Ishikawa (cell line): Measurements from ENCODE around the gene HOXA7.

Experiments used
- CEBPB ChIP-seq: IDR thresholded peaks from 2 replicates; pipeline ENCODE4 v1.6.1; 2012
- CREB1 ChIP-seq: IDR thresholded peaks from 2 replicates; pipeline ENCODE4 v1.6.1; 2012; ENCODE audit warnings: low read depth
- EGR1 ChIP-seq: IDR thresholded peaks from 2 replicates; pipeline ENCODE4 v1.6.1; 2012
- EP300 ChIP-seq: IDR thresholded peaks from 2 replicates; pipeline ENCODE4 v1.6.1; 2012; ENCODE audit warnings: borderline replicate concordance
- FOXM1 ChIP-seq: IDR thresholded peaks from 2 replicates; pipeline ENCODE4 v1.6.1; 2012; ENCODE audit warnings: low read depth, borderline replicate concordance
- NFIC ChIP-seq: IDR thresholded peaks from 2 replicates; pipeline ENCODE4 v1.6.1; 2012
- RAD21 ChIP-seq: IDR thresholded peaks from 2 replicates; pipeline ENCODE4 v1.6.1; 2012; ENCODE audit warnings: low read depth
- TAF1 ChIP-seq: IDR thresholded peaks from 2 replicates; pipeline ENCODE4 v1.6.1; 2012; ENCODE audit warnings: low read depth, mild to moderate bottlenecking
- TCF12 ChIP-seq: IDR thresholded peaks from 2 replicates; pipeline ENCODE4 v1.6.1; 2012; ENCODE audit warnings: low read depth
- TEAD4 ChIP-seq: IDR thresholded peaks from 2 replicates; pipeline ENCODE4 v1.6.1; 2012
- YY1 ChIP-seq: IDR thresholded peaks from 2 replicates; pipeline ENCODE4 v1.6.1; 2012; ENCODE audit warnings: low read depth
- ZBTB7A ChIP-seq: IDR thresholded peaks from 2 replicates; pipeline ENCODE4 v1.6.1; 2012; ENCODE audit warnings: low read depth
- TF ChIP-seq, protein P1 (sequence below): IDR thresholded peaks from 2 replicates; pipeline ENCODE4 v1.6.1; 2012
- TF ChIP-seq, protein P2 (sequence below): IDR thresholded peaks from 2 replicates; pipeline ENCODE4 v1.6.1; 2012
- TF ChIP-seq, protein P3 (sequence below): IDR thresholded peaks from 2 replicates; pipeline ENCODE4 v1.6.1; 2012; ENCODE audit warnings: low read depth, mild to moderate bottlenecking

HOXA7 gene

DNA sequence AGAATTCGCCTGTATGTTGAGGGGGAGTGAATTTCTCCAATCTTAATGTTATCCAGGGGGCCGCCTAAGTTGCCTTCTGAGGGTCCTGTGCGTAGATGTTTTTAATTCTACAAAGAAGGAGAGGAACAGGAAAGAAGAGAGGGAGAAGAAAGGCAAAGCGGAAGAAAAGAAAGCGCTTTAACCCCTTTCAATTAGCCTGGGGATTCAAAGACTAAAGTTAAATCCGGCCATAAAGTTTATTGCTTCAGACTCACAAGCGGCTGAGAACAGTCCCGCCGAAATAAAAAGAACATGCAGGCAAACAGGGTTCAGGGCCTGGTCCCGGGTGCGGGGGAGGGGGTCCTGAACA is 17.5 kb downstream of the HOXA7 start:
- TF ChIP-seq TAF1, result no peak
- no peak for TF ChIP-seq EP300
- TF ChIP-seq ZBTB7A, result no peak
- TF ChIP-seq EGR1, result no peak
- TF ChIP-seq, protein P1, sequence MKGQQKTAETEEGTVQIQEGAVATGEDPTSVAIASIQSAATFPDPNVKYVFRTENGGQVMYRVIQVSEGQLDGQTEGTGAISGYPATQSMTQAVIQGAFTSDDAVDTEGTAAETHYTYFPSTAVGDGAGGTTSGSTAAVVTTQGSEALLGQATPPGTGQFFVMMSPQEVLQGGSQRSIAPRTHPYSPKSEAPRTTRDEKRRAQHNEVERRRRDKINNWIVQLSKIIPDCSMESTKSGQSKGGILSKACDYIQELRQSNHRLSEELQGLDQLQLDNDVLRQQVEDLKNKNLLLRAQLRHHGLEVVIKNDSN, result no peak
- TF ChIP-seq, protein P2, sequence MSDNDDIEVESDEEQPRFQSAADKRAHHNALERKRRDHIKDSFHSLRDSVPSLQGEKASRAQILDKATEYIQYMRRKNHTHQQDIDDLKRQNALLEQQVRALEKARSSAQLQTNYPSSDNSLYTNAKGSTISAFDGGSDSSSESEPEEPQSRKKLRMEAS, result no peak
- no peak for TF ChIP-seq CREB1

DNA sequence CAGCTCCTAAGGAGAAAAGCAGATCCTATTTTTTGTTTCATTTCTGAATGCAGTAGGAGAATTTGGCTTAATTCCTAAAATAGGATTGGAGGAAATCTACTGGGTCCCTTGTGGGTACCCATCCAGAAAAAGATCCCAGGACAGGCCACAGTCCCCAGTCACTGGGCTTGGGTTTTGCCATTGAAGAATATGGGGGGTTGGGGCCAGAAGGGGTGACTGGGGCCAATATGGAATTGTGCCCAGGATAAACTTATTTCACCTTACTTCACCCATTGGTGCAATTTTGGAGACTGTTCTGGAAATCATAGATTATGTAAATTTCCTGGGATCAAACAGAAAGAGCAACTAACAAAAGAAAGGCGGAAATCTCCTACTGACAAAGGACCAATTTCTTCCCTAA is 18.0 kb downstream of the HOXA7 start:
- TF ChIP-seq NFIC (no peak), TAF1 (no peak), ZBTB7A (no peak), CREB1 (no peak), YY1 (no peak), CEBPB (no peak), TEAD4 (no peak), FOXM1 (no peak), RAD21 (no peak), TCF12 (no peak), EP300 (no peak), EGR1 (no peak)
- TF ChIP-seq, protein P2, result no peak
- TF ChIP-seq, protein P1, result no peak
- TF ChIP-seq, protein P3, sequence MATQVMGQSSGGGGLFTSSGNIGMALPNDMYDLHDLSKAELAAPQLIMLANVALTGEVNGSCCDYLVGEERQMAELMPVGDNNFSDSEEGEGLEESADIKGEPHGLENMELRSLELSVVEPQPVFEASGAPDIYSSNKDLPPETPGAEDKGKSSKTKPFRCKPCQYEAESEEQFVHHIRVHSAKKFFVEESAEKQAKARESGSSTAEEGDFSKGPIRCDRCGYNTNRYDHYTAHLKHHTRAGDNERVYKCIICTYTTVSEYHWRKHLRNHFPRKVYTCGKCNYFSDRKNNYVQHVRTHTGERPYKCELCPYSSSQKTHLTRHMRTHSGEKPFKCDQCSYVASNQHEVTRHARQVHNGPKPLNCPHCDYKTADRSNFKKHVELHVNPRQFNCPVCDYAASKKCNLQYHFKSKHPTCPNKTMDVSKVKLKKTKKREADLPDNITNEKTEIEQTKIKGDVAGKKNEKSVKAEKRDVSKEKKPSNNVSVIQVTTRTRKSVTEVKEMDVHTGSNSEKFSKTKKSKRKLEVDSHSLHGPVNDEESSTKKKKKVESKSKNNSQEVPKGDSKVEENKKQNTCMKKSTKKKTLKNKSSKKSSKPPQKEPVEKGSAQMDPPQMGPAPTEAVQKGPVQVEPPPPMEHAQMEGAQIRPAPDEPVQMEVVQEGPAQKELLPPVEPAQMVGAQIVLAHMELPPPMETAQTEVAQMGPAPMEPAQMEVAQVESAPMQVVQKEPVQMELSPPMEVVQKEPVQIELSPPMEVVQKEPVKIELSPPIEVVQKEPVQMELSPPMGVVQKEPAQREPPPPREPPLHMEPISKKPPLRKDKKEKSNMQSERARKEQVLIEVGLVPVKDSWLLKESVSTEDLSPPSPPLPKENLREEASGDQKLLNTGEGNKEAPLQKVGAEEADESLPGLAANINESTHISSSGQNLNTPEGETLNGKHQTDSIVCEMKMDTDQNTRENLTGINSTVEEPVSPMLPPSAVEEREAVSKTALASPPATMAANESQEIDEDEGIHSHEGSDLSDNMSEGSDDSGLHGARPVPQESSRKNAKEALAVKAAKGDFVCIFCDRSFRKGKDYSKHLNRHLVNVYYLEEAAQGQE, result no peak

DNA sequence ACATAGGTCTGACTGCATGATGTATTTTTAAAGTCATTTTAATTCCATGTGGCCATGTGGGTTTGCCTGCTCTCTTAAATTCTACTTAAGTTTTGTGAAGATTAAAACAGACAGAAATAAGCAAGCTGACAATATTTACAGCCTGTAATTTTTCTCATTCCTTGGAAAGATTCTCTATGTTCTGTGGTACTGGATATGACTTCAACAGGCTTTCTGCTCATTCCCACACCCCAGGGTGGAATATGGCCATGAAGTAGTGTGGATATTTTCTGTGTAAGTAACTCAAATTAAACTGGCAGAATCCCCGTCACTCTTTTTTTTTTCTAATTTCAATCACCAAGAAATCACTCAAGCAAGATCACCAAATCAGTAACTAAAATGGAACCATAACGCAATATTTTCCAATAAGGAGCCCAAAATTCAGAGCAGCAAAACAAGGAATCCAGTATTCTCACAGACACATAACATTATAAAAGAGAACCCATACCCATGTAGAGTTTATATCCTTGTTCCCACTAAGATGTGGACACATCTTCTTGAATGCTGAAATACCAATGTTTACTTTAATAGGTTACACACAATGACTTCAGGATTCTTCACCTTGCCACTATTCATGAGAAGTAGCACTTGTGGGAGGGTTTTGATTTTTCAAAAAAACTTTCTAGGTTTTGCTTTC is 18.7 kb downstream of the HOXA7 start:
- TF ChIP-seq CREB1, result no peak
- no peak for TF ChIP-seq RAD21
- TF ChIP-seq TEAD4, result no peak
- TF ChIP-seq, protein P3, result no peak
- TF ChIP-seq FOXM1, result no peak
- no peak for TF ChIP-seq EP300
- TF ChIP-seq YY1, result no peak
- no peak for TF ChIP-seq TAF1
- TF ChIP-seq TCF12, result no peak
- TF ChIP-seq ZBTB7A, result no peak

DNA sequence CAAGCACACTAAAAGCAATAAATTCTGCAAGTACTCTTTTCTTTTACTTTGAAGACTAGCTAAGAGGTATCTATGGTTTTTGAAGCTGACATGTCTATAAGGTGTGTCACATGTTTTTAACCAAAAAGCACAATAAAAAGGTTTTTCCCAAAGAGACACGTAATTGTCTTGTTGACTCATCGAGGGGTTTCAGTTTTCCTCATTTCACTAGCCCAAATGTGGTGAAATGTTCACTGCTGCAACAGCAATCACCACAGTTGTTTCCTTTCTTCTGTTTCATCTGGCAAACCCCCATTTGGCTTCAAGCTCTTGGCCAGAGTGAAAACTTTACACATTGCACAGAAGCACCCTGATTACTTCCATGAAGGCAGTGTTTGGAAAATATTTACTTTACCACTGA is 22.1 kb downstream of the HOXA7 start:
- no peak for TF ChIP-seq TAF1
- no peak for TF ChIP-seq TCF12
- no peak for TF ChIP-seq YY1
- TF ChIP-seq EGR1, result no peak

DNA sequence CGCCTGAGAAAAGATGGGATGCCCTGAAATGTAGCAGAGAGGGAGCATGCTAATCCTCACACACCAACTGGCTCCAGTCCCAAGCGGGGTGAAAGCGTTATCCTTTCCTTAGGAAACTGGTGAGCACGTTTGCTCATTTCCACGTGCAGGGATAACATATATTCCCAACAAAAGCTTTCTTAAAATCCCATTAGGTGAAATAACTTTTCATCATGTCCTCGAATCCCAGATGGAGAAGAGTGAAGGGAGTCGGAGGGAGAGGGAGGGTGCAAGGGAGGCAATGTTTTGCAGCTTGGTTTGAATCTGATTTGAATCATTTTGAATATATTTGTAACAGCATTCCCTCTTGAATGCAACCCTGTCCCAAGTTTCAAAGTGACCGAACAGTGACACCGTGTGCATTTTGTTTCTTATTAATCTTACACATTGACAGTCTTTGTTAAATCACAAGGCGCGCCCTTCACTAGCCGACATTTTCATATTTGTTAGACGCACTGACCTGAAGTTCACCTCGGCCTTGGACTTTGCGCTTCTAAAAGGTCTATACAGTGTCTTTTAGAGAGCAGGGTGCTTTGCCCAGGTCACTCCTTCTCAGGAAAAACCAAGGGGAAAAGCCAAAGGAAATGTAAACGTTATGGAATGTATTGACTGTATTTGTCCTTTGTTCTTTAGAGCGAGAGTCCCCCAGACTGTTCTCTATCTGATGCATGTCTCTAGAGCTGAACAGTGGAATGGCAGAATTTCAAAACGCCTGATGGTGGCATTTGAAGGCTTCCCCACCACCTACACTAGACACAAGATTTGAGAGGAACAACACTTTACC is 22.9 kb downstream of the HOXA7 start:
- no peak for TF ChIP-seq TAF1
- TF ChIP-seq EGR1, result no peak
- no peak for TF ChIP-seq FOXM1
- no peak for TF ChIP-seq TCF12
- TF ChIP-seq, protein P2, result no peak
- TF ChIP-seq RAD21, result no peak

DNA sequence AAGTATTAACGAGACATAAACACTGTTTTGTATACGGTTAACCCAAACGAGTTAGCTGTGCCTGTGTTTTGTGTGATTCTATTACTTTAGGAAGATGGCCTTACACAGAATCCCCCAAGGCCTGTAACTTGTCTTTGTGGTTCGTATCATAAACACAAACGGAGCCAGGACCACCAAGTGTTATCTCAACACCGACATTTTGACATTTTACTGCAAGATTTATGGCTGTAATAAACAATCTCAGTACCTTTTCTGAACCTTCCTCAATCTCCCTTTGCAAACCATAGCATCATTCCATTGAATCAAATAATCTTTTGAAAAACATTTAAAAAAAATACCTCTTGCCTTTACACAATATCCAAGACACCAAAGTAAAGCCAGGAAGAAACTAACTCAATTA is 23.5 kb downstream of the HOXA7 start:
- TF ChIP-seq FOXM1 (no peak), TEAD4 (no peak), TCF12 (no peak), CEBPB (no peak), RAD21 (no peak), CREB1 (no peak), NFIC (no peak), EP300 (no peak), TAF1 (no peak), EGR1 (no peak), YY1 (no peak), ZBTB7A (no peak)
- TF ChIP-seq, protein P1, result no peak
- TF ChIP-seq, protein P2, result no peak
- TF ChIP-seq, protein P3, result no peak
